Gastroesophageal sphincter (tissue), 3 donors: ENCODE data around the gene WDR54.

Source experiments
- EP300 ChIP-seq: sonication (generic); formaldehyde crosslinking; IDR thresholded peaks from one replicate; pipeline ENCODE4 v1.6.1; 2017; ENCODE audit warnings: antibody characterized with exemption, mild to moderate bottlenecking
- POLR2A ChIP-seq, 2 donors: fragments of 450-650 bp; IDR thresholded peaks; one replicate each; pipeline ENCODE4 v1.6.1; 2017; ENCODE audit warnings: antibody characterized with exemption in 2 of 2, mild to moderate bottlenecking in 2 of 2, moderate library complexity in 1 of 2
- POLR2AphosphoS5 ChIP-seq: sonication (generic); formaldehyde crosslinking; IDR thresholded peaks from one replicate; pipeline ENCODE4 v1.6.1; 2017; ENCODE audit warnings: antibody characterized with exemption
- TF ChIP-seq, protein P1 (sequence below), 4 experiments: fragments of 200-600 bp in 2 of 4; fragments of 450-650 bp in 2 of 4; sonication (generic) in 1 of 4; IDR thresholded peaks; one replicate each; pipeline ENCODE4 v1.5.1; 2017 to 2019; ENCODE audit warnings: antibody characterized with exemption in 4 of 4, mild to moderate bottlenecking in 2 of 4, moderate library complexity in 2 of 4

DNA sequence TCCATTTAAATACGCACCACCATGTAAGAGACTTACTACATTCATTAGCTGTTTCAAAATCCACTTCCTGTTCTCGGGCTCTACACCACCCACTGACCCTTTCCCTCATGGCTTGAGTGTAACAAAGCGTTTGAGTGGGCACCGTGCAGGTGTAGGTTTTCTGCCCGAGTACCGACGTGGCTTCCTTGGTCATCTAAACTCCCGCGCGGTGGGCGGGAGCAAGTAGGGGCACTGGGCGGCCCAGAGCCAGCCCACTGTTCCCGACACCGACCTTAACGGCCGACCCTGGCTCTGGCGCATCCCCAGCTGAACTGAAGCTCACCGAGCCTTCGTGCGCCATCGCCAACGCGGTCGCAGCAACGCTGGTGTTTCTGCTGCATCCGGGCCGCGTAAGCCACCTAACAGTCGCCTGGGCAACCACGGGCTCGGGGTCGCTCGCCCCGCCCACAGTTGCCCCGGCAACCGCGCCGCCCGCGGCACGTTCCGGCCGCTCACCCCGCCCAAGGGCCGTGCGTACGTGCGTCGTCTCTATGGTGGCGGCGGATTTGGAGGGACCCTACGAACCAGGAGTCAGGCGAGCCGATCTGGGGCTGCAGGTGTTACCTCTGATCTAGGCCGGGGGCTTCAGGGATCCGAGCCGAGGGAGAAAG, at the start of gene WDR54, which contains the start of gene C2orf81:
- TF ChIP-seq, protein P1, sequence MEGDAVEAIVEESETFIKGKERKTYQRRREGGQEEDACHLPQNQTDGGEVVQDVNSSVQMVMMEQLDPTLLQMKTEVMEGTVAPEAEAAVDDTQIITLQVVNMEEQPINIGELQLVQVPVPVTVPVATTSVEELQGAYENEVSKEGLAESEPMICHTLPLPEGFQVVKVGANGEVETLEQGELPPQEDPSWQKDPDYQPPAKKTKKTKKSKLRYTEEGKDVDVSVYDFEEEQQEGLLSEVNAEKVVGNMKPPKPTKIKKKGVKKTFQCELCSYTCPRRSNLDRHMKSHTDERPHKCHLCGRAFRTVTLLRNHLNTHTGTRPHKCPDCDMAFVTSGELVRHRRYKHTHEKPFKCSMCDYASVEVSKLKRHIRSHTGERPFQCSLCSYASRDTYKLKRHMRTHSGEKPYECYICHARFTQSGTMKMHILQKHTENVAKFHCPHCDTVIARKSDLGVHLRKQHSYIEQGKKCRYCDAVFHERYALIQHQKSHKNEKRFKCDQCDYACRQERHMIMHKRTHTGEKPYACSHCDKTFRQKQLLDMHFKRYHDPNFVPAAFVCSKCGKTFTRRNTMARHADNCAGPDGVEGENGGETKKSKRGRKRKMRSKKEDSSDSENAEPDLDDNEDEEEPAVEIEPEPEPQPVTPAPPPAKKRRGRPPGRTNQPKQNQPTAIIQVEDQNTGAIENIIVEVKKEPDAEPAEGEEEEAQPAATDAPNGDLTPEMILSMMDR (IDR thresholded peaks at IDR 0.05): no peak
- TF ChIP-seq EP300 (no peak), POLR2A (IDR thresholded peaks at IDR 0.05) (peak in 1 of 2 donors; percentile 44), POLR2AphosphoS5 (peak; percentile 59)
